ENCODE data around the gene THADA.

Gene THADA

GRCh38 chr2:43507137-43507536, 88.7 kb downstream of the THADA start:
- no peak for DNase-seq

DNA sequence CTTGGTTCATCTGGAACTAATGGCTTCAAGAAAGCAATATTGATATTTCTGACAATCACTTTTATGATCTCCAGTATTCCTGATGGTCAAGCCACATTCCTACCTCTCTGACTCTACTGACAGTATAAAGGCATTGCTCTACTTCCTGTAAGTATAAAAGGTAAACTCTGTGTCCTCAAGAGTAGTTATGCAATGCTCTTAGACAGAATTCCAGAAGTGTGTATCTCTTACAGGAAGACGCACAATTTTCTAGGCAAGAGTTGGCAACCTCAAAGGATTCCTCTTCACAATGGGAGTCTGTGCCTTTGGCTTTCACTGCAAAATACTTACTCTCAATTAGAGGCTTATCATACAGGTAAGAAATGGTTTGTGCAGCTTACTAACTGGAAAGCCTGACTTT, 100.1 kb downstream of the THADA start:
- no peak for DNase-seq

GRCh38 chr2:43493954-43494353, 101.9 kb downstream of the THADA start:
- DNase-seq, result no peak

- no peak for DNase-seq
Measured at GRCh38 chr2:43491065-43491639, 104.7 kb downstream of the THADA start.

DNA sequence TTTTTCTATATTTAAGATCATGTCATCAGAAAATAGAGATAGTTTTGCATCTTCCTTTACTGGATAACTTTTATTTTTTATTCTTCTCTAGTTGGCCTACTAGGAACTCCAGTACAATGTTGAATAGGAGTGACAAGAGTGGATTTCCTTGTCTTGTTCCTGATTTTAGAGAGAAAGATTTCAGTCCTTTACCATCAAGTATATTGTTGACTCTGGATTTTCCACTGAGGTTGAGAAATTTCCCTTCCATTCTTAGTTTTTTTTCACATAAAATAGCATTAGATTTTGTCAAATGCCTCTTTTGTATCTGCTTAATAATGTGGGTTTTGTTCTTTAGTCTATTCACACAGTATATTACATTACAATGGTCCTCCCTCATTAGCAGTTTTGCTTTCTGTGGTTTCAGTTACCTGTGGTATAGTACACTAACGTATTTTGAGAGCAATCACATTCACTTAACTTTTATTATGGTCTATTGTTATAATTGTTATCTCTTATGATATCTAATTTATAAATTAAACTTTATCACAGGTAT, 105.5 kb downstream of the THADA start:
- no peak for DNase-seq

- DNase-seq, result no peak
Measured at GRCh38 chr2:43488737-43489136, 107.1 kb downstream of the THADA start.

GRCh38 chr2:43486603-43487002, 109.2 kb downstream of the THADA start:
- DNase-seq, result peak; percentile 30

DNA sequence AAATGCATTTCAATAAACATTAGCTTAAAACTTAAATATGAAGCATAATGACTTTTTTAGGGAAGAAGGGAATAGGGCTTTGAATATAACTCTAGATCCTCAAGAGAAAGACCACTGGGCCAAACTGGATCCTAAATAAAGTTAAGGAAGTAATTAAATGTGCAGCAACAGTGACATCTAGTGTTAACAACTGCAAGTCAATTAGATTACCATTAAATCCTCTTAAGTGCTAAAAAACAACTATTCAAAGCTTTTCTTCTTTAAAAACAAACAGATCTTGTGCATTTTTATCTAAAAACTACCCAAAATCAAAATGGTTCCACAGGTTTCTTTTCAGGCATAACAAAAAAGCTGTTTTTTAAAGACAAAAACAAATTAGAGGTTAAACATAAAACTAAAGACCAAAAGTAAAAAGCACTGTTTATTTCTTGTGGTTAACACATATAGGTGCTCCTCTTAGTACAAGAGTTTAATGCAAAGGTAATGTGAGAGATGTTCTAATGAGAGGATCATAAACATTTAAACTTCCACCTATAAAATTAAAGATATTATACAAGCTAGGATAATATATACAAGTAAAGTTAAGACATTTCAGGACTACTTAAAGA, 111.4 kb downstream of the THADA start:
- no peak for DNase-seq

GRCh38 chr2:43482961-43483360, 112.9 kb downstream of the THADA start:
- peak; percentile 30 for DNase-seq

- DNase-seq, result no peak
Measured at GRCh38 chr2:43481927-43482542, 113.8 kb downstream of the THADA start.

- DNase-seq, result no peak
Measured at GRCh38 chr2:43480874-43481273, 115.0 kb downstream of the THADA start.

GRCh38 chr2:43478412-43479086, 117.3 kb downstream of the THADA start:
- DNase-seq, result no peak

DNA sequence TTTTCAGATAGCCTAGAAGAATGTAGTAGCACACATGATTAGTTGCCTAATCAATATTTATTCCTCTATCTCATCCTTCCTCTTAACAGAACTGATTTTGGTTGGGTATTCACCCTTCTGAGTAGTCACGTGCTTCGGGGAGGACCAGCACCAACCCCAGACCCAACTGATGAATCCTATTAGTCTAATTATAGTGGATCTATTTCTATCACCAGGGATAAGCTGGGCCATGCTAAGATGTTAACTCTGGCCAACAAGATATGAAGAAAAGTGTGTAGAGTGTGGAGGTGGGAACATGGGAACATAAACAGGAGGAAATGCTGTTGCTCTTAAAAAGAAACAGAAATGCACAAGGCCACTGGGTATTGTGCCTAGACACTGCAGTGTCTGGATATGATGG, 119.9 kb downstream of the THADA start:
- no peak for DNase-seq

DNA sequence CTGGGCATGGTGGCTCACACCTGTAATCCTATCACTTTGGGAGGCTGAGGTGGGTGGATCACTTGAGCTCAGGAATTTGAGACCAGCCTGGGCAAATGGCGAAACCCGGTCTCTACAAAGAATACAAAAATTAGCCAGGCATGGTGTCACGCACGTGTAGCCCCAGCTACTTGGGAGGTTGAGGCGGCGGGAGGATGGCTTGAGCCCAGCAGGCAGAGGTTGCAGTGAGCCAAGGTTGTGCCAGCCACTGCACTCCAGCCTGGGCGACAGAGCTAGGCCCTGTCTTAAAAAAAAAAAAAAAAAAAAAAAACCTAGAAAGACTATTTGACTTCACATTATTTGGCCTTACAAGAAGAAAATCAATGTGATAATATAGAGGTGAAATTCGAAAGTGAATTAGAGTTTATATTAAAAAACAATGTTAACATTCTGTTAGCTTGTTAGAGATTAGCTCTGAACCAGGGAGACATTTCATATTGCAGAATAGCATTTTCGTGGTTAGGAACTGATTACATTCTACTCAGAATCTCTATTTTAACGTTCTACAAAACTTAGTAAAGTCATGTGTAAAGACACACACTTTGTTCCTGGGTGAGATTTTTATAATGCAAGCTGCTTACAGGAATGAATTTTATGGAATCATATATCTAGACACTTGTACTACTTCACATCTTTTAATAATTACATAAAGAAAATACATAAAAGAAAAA, 120.5 kb downstream of the THADA start:
- no peak for DNase-seq

DNA sequence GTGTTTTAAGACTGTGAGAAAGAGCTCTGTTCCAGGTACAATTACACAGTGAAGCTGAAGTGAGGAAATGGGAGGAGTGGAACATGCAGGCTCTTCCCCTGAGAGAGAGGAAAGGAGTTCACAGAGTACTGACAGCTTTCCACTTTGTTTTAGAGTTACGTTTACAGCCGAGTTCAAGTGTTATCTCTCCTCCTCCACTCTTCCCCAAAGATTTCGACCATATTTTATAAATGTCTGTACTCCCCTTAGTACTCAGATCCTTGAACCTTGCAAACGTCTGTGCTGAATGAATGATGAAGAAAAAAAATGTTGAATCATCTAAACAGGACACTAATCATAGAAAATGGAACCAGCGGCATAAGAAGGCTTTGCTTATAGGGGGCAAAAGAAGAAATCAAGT, 121.6 kb downstream of the THADA start:
- no peak for DNase-seq

DNA sequence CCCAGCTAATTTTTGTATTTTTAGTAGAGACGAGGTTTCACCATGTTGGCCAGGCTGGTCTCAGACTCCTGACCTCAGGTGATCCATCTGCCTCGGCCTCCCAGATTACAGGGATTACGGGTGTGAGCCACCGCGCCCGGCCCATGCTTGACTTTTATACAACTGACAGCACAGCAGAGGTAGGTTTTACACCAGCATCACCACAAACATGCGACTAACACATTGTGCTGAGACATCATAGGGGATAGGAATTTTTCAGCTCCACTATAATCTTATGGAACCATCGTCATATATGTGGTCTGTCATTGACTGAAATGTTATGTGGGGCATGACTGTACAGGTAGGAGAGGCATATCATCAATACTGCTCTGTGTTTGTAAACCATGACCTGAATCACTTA, 122.1 kb downstream of the THADA start:
- no peak for DNase-seq

GRCh38 chr2:43472527-43473194, 123.2 kb downstream of the THADA start:
- no peak for DNase-seq

DNA sequence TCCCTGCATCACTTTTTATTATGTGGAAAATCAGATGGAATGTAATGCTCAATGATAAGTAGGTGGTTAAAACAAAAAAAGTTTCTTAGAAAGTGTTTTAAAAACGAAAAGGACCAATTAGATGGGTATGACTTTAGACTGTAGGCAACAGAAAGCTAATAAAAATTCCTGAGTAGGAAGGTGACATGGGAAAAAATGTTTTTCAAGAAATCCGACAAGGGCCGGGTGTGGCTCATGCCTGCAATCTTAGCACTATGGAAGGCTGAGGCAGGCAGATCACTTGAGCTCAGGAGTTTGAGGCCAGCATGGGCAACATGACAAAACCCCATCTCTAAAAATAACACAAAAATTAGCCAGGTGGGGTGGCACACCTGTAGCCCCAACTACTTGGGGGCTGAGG, 126.1 kb downstream of the THADA start:
- no peak for DNase-seq

GRCh38 chr2:43469094-43469493, 126.7 kb downstream of the THADA start:
- DNase-seq, result no peak

DNA sequence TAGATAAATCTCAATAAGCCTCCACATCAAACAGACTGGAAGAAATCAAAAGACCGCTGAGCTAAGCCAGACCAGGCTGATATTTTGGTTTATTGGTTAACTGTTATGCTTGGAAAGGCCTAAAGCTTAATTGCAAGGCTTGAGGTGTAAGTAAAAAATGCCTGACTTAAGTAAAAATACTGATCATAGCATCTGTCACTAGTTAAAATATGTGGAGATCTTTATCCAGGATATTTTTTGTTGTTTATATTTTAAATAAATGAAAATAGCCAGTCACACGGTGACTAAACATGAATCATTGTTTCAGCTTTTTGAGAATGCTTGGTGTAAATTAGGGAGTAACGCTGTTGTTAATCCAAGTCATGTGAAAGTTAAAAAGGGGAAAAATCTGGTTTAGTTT, 127.9 kb downstream of the THADA start:
- no peak for DNase-seq

GRCh38 chr2:43465234-43465633, 130.6 kb downstream of the THADA start:
- DNase-seq, result no peak

DNA sequence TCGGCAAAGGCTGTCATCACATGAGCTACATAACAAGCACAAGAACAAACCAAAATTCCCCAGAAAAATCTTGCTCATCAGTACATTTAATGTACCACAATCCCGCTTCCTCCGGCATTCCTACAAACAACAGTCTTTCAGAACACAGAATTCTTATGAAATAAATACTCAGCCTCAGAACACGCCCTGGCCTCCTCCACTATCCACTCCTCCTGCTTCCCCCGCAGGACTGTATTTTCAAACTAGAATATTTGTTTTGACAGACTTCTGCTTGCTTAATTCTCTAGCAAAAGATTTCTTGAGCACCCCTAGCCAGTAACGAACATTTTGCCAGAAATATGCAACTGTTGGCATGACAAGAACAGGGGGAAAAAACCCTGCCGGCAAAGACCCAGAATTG, 131.2 kb downstream of the THADA start:
- no peak for DNase-seq
